Measurements from ENCODE around the gene PBX3.
"Not testable (repeated sequence)": the region's sequence is repeated elsewhere in the genome, so short reads cannot be mapped to it uniquely, and the experiment has no call there.

- not testable (repeated sequence) for TF ChIP-seq CTCF, POLR2A (IDR thresholded peaks at IDR 0.05)
These were observed 31.5 kb downstream of the PBX3 start for GRCh38 chr9:125778538-125779219.
